Sigmoid colon (tissue), 4 donors: ENCODE data around the gene RSPRY1.

Experiments
- CTCF ChIP-seq, 4 experiments: fragments of 450-650 bp in 3 of 4; fragments of 200-600 bp in 1 of 4; IDR thresholded peaks; one replicate each; pipeline ENCODE4 v1.5.1; 2016 to 2019; ENCODE audit warnings: antibody characterized with exemption in 4 of 4, mild to moderate bottlenecking in 3 of 4, moderate library complexity in 2 of 4
- EP300 ChIP-seq, 4 donors: sonication (generic); formaldehyde crosslinking; IDR thresholded peaks; one replicate each; pipeline ENCODE4 v1.6.1; 2017; ENCODE audit warnings: antibody characterized with exemption in 4 of 4
- POLR2A ChIP-seq, 2 donors: fragments of 450-650 bp; IDR thresholded peaks; one replicate each; pipeline ENCODE4 v1.6.1; 2016; ENCODE audit warnings: antibody characterized with exemption in 2 of 2, mild to moderate bottlenecking in 2 of 2, moderate library complexity in 2 of 2

- TF ChIP-seq CTCF (IDR thresholded peaks at IDR 0.05) (no peak), POLR2A (IDR thresholded peaks at IDR 0.05) (no peak), EP300 (IDR thresholded peaks at IDR 0.05) (no peak)
These were observed 87.2 kb downstream of the RSPRY1 start for GRCh38 chr16:57273359-57273758.
